ENCODE results near the gene POLR1G. TPM values are rescaled to one million over a fixed set of nuclear protein-coding genes. Genes with fewer than 3 reads are reported as not detected.

Gene POLR1G, protein sequence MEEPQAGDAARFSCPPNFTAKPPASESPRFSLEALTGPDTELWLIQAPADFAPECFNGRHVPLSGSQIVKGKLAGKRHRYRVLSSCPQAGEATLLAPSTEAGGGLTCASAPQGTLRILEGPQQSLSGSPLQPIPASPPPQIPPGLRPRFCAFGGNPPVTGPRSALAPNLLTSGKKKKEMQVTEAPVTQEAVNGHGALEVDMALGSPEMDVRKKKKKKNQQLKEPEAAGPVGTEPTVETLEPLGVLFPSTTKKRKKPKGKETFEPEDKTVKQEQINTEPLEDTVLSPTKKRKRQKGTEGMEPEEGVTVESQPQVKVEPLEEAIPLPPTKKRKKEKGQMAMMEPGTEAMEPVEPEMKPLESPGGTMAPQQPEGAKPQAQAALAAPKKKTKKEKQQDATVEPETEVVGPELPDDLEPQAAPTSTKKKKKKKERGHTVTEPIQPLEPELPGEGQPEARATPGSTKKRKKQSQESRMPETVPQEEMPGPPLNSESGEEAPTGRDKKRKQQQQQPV
- polyA plus RNA-seq (ENCODE audit: low read depth in 6 of 6): 1 to 10 TPM in 5 of 6 donors, under 1 TPM in 1; 0.49 to 8.5 (median 3.0) TPM

DNA sequence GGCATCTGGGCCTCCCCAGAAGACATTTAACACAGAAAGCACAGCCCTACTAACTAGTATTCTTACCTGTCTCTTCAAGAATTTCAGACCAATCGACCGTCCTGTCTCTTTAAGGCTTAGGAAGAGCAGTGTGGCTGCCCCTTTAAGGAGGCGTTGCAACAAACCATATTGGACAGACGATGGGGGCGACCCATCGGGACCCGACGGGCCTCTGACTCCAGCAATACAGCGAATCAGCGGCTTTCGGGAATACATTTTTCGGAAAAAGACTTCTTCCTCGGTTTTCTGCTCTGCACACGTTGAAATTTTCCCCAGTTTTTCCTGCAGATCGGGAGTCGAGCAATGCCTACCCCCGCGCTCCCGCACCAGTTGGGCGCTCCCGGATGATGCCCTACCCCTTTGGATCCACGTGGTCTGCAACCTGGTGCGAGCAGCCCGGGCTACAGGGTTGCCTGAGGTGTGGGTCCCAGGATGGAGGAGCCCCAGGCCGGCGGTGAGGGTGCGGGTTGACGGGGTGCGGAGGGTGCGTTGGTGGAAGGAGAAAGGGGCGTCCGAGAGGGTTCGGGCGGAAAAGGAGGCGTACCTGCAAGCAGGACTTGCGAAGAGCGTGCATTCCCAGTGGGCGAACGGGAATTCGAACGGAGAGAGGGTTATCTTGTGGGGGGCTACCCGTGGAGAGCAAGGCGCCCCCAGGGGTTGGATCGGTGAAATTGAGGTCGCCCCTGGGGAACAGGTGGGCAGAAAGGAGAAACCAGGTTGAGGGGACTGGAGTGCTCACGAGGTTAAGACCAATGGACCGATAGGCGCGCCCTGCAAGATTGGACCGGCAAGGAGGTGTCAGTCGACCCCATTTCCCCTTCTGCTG is at the start of gene POLR1G:
TSS of gene POLR1G (plus strand) at position 419 of the 865 bp plus-strand sequence. CDS start at position 472, 53 bp downstream.
- Mint-ChIP-seq H3K4me1 (peaks cover 45 to 67% (median 56%) of the 10 kb centered on the region in 3 donors), H3K27ac (peak within 1 kb of the TSS; percentile 91 to 98 (median 95)), H3K27me3 (peaks cover 17 to 29% (median 18%) of the 10 kb centered on the region in 3 donors), H3K9me3 (no peaks in the 10 kb centered on the region), H3K4me3 (peak within 1 kb of the TSS; percentile 90 to 99 (median 96)), H3K36me3 (no peaks in the 10 kb centered on the region)
- DNase-seq (peak; percentile 85), ATAC-seq (ENCODE audit: low read depth in 2 of 2) (peak; percentile 74 to 77)

DNA sequence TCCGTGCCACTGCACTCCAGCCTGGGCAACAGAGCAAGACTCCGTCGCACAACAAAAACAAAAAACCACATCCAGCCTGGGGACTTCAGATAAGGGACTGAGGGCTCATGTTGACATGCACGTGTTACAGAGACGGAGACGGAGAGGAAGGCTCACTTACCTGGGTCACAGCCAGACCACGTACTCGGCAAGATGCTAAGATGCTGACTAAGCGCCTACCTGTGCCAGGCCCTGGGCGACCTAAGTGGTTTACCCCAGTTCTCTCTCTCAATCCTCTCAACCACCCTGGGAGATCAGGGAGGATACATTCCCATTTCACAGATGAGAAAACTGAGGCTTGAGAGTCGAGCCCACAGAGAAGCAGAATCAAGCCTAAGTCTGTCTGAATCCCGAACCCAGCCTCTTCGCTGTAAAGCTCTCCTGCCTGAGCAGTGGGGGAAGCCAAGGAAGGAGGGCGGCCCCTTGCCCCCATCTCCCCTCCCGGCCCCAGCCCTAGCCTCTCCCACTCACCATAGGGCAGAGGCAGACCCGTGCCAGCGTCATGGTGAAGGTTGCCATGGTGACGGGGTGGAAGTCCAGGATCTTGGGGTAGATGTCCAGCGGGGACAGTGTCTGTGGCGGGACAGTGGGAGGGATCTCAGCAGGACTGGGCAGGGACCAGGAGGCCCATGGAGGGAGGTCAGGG is 49.5 kb upstream of the POLR1G start:
- peaks cover 0 to 5% (median 4%) of the 10 kb centered on the region in 3 donors for H3K4me1 Mint-ChIP-seq
- ATAC-seq (ENCODE audit: low read depth in 2 of 2): no peak
- H3K9me3 Mint-ChIP-seq: no peaks in the 10 kb centered on the region
- no peaks in the 10 kb centered on the region for H3K27me3 Mint-ChIP-seq
- peak overlapping the region in 1 of 6 donors; percentile 76 for H3K27ac Mint-ChIP-seq
- H3K4me3 Mint-ChIP-seq: peak overlapping the region in 1 of 8 donors; percentile 66
- DNase-seq: no peak
- peaks cover 5 to 9% of the 10 kb centered on the region in 2 donors for H3K36me3 Mint-ChIP-seq

DNA sequence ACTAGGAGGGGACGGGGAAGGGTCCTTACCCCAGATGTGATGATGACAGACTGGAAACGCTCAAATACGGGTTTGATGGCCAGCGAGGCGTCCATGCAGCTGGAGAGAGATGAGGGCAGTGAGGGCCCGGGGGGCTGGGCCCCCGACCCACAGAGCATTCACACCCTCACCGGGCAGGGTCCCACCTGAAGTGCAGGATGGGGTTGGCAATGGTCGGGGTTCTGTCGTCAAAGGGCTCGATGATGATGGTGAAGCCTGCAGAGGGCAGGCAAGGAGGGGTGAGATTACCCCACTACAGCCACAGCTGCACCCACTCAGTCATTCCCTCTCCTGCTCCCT is 49.0 kb upstream of the POLR1G start:
- H3K4me3 Mint-ChIP-seq: peak overlapping the region in 1 of 8 donors; percentile 66
- DNase-seq (no peak), ATAC-seq (ENCODE audit: low read depth in 2 of 2) (no peak)
- H3K36me3 Mint-ChIP-seq: peaks cover 5 to 9% of the 10 kb centered on the region in 2 donors
- no peaks in the 10 kb centered on the region for H3K27me3 Mint-ChIP-seq
- H3K27ac Mint-ChIP-seq: no peak overlapping the region
- peaks cover 0 to 5% (median 4%) of the 10 kb centered on the region in 3 donors for H3K4me1 Mint-ChIP-seq
- no peaks in the 10 kb centered on the region for H3K9me3 Mint-ChIP-seq

DNA sequence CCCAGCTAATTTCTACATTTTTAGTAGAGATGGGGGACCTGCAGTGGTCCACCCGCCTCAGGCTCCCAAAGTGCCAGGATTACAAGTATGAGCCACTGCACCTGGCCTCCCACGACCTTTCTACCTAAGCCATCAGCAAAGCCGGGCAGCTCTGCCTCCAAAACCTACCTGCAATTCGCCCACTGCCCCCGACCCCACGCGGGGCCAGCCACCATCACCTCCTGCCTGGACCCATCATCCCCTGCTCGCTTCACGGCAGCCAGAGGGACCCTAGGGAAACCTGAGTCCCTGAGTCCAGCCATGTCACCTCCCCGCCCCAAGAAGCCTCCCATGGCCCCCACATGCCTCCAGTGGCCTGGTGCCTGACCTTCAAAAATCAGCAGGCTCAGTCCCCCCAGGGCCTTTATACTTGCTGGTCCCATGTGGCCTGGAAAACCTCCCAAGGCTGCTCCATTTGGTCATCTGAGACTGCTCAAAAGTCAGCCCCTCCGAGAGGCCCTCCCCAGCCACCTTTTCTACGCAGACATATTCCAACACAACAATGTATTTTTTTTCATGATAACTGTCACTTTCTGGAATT is 48.1 kb upstream of the POLR1G start:
- H3K36me3 Mint-ChIP-seq: peaks cover 4 to 9% of the 10 kb centered on the region in 2 donors
- peak overlapping the region in 1 of 6 donors; percentile 60 for H3K27ac Mint-ChIP-seq

DNA sequence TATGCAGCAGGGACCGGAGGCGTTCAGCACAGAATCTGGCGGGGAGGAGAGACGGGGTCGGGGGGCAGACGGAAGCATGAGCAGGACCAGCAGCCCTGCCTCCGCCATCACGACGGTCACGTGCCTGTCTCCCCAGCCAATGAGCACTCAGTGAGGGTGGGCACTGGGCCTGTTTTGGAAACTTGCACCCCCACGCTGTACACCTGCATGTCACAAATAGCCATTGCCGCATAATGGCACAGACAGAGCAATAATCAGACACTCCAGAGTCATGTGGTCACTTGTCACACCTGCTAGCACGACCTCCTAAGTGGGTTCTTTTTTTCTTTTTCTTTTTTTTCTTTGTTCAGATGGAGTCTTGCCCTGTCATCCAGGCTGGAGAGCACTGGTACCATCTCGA is 44.8 kb upstream of the POLR1G start:
- peaks cover 0 to 9% of the 10 kb centered on the region in 2 donors for H3K36me3 Mint-ChIP-seq
- H3K27ac Mint-ChIP-seq: peak overlapping the region in 1 of 6 donors; percentile 36

More for the DNA sequence above, 48.1 kb upstream of the POLR1G start:
- peaks cover 0 to 5% (median 4%) of the 10 kb centered on the region in 3 donors for H3K4me1 Mint-ChIP-seq
- H3K9me3 Mint-ChIP-seq: no peaks in the 10 kb centered on the region
- no peaks in the 10 kb centered on the region for H3K27me3 Mint-ChIP-seq
- DNase-seq (no peak), ATAC-seq (ENCODE audit: low read depth in 2 of 2) (no peak)
- H3K4me3 Mint-ChIP-seq: no peak overlapping the region

DNA sequence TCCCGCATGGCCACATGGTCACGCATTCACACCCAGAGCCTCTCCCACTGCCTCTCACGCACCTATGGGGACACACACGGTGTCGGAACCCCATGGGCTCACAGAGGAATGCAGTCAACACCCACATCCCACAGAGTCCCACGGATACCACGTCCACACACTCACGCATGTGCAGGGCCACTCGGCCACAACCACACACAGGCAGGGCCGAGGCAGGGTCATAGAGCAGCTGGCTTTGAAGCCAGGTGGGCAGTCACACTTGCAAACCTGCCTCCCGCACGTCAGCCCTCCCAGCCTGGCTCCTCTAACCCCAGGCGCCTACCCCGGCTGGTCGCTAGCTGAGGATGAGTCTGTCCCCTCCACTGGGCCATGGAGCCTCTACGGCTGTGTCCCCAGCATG is 44.2 kb upstream of the POLR1G start:
- H3K4me1 Mint-ChIP-seq: peaks cover 0 to 4% (median 0%) of the 10 kb centered on the region in 3 donors
- H3K36me3 Mint-ChIP-seq: peaks cover 0 to 9% of the 10 kb centered on the region in 2 donors
- no peak for ATAC-seq (ENCODE audit: low read depth in 2 of 2)
- no peak for DNase-seq
- H3K27ac Mint-ChIP-seq: no peak overlapping the region
- no peaks in the 10 kb centered on the region for H3K27me3 Mint-ChIP-seq
- H3K9me3 Mint-ChIP-seq: no peaks in the 10 kb centered on the region
- H3K4me3 Mint-ChIP-seq: no peak overlapping the region

More for the DNA sequence above, 44.8 kb upstream of the POLR1G start:
- no peaks in the 10 kb centered on the region for H3K27me3 Mint-ChIP-seq
- DNase-seq: no peak
- H3K4me3 Mint-ChIP-seq: no peak overlapping the region
- no peaks in the 10 kb centered on the region for H3K9me3 Mint-ChIP-seq
- ATAC-seq (ENCODE audit: low read depth in 2 of 2): no peak
- peaks cover 0 to 4% (median 0%) of the 10 kb centered on the region in 3 donors for H3K4me1 Mint-ChIP-seq

DNA sequence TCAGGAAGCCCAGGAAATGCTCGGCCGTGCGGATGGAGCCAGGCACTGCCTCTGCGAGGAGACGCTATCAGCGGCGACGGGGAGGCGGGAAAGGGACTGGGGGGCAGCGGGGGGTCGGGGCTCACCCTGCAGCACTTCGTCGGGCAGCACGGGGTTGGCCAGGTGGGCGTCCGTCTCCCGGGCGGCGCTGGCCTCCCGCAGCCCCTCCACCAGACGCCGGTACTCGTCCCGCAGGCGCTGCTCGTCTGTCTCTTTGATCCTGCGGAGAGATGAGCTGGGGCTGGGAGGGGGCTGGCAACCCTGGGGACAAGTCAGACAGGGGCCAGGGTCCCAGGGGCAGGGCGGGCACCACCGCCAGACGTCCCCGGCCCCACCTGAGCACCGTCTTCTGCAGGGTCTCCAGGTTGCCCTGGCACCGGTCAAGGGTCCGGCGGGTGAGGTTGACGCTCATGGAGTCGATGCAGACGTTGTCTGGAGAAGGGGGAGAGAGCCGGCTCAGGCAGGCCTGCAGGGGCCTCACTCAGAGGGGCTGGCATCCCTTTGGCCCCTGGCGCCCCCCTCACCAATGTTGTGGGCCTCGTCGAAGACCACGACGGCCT is 42.5 kb upstream of the POLR1G start:
- Mint-ChIP-seq H3K36me3 (peaks cover 0 to 6% of the 10 kb centered on the region in 2 donors), H3K27ac (no peak overlapping the region), H3K9me3 (no peaks in the 10 kb centered on the region), H3K4me3 (no peak overlapping the region), H3K27me3 (no peaks in the 10 kb centered on the region), H3K4me1 (peaks cover 3 to 9% (median 7%) of the 10 kb centered on the region in 3 donors)
- no peak for DNase-seq
- ATAC-seq (ENCODE audit: low read depth in 2 of 2): no peak

DNA sequence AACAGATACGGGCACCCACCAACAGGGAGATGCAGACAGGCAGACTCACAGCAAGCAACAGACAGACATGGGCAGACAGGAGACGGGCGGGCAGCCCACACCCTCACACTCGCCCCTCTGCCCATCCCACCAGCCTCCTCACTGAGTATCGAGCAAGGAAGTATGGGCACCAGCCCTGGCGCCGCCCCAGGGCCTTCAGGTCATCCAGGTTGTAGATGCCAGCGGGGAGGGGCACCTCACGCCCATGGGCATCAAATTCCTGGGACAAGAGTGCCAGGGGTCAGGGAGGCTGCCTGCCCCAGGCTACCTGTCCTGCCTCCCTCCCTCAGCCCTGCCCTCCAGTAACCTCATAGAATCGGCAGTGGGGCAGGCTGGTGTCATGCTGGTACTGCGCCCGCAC is 41.7 kb upstream of the POLR1G start:
- no peak overlapping the region for H3K27ac Mint-ChIP-seq
- no peaks in the 10 kb centered on the region for H3K36me3 Mint-ChIP-seq

DNA sequence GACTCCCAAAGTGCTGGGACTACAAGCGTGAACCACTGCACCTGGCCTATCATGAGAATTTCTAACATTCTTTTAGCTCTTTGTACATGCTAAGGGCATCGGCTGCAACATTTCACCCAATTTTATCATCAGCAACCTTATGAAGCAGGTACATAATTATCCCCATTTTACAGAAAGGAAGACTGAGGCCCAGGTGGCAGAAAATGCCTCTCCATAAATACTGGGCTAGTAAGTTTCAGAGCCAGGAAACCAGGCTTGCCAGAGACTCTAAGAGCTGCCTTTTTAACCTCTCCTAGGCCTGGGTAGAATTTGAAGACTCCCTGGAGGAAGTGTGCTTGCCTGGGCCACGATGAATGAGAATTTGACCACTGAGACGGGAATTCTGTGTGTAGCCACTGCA is 38.3 kb upstream of the POLR1G start:
- H3K4me3 Mint-ChIP-seq: peak overlapping the region in 4 of 8 donors; percentile 33 to 64 (median 49)

More for the DNA sequence above, 41.7 kb upstream of the POLR1G start:
- H3K27me3 Mint-ChIP-seq: no peaks in the 10 kb centered on the region
- peaks cover 7 to 14% (median 8%) of the 10 kb centered on the region in 3 donors for H3K4me1 Mint-ChIP-seq
- H3K9me3 Mint-ChIP-seq: no peaks in the 10 kb centered on the region
- no peak for ATAC-seq (ENCODE audit: low read depth in 2 of 2)
- no peak overlapping the region for H3K4me3 Mint-ChIP-seq
- no peak for DNase-seq

DNA sequence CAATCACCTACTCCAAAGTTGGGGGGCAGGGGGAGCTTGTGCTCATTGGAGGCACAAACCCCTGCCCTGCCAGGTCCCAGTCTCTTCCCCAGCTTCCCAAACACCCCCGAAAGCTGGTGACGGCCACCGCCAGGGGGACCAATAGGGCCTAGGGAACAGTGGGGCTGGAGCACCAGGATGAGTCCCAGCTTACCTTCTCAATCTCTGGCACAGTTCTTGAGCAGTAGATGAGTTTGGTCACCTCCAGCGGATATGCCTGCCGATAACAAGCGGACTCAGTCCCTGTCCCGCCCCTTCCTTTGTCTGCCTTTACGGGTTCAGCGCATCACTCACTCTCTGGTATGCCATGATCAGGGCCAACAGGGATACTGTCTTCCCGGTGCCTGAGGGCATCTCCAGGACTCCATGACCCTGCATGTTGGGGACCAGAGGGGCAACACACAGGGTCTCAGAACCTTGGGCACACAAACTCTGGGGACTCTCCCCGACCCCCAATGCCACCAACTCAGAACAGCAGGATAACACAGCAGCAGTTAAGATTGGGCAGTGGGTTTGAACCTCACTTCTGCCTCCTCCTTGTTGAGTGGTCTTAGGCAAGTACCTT is 37.6 kb upstream of the POLR1G start:
- no peaks in the 10 kb centered on the region for H3K36me3 Mint-ChIP-seq
- H3K27ac Mint-ChIP-seq: no peak overlapping the region
- H3K27me3 Mint-ChIP-seq: no peaks in the 10 kb centered on the region
- H3K9me3 Mint-ChIP-seq: peaks cover 0 to 1% (median 0%) of the 10 kb centered on the region in 7 donors
- ATAC-seq (ENCODE audit: low read depth in 2 of 2) (no peak), DNase-seq (no peak)
- peaks cover 10 to 24% (median 12%) of the 10 kb centered on the region in 3 donors for H3K4me1 Mint-ChIP-seq
- peak overlapping the region in 7 of 8 donors; percentile 19 to 97 (median 53) for H3K4me3 Mint-ChIP-seq

More for the DNA sequence above, 38.3 kb upstream of the POLR1G start:
- peaks cover 10 to 24% (median 12%) of the 10 kb centered on the region in 3 donors for H3K4me1 Mint-ChIP-seq
- H3K36me3 Mint-ChIP-seq: no peaks in the 10 kb centered on the region
- no peak overlapping the region for H3K27ac Mint-ChIP-seq
- no peaks in the 10 kb centered on the region for H3K9me3 Mint-ChIP-seq
- no peaks in the 10 kb centered on the region for H3K27me3 Mint-ChIP-seq
- ATAC-seq (ENCODE audit: low read depth in 2 of 2) (no peak), DNase-seq (no peak)

DNA sequence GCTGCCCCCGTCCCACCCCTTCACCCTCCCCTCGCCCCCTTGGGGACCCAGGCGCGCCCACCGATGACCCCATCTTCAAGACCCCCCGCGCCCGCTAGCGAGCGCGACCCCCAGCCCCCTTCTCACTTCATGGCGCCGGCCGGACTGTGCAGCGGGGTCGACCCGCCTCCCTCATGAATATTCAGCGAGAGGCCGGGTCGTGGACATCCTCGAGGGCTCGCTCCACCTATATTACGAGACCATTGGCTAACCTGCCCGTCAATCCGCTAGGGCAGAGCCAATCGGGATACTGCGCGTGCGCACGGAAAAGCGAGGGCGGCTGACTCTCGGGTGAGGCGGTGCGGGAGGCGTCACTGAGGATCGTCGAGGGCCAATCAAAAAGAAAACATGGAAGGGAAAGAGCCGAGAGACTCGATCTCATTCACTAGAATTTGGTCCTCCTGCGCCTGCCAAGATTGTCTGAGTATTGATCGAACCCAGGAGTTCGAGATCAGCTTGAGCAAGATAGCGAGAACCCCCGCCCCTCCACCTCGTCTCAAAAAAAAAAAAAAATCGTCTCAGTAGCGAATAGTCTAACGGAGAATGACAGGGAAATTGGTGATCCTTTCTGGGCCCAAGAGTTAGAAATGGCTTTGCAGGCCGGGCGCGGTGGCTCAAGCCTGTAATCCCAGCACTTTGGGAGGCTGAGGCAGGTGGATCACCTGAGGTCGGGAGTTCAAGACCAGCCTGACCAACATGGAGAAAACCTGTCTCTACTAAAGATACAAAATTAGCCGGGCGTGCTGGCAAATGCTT is 35.8 kb upstream of the POLR1G start, which contains the start of gene ERCC2:
TSS of gene ERCC2 (minus strand) at position 164 of the 795 bp plus-strand sequence. CDS start at position 131, 33 bp downstream.
- Mint-ChIP-seq H3K4me1 (peaks cover 10 to 24% (median 16%) of the 10 kb centered on the region in 3 donors), H3K27ac (peak within 1 kb of the TSS; percentile 60 to 97 (median 96)), H3K27me3 (peaks cover 0 to 9% (median 8%) of the 10 kb centered on the region in 3 donors), H3K9me3 (peaks cover 0 to 2% (median 0%) of the 10 kb centered on the region in 7 donors), H3K36me3 (no peaks in the 10 kb centered on the region), H3K4me3 (peak within 1 kb of the TSS; percentile 75 to 99 (median 96))
- DNase-seq: peak; percentile 100
- peak; percentile 99 for ATAC-seq (ENCODE audit: low read depth in 2 of 2)
